TTC549 (cell line): Measurements from ENCODE around the gene BATF2.
"Not testable (repeated sequence)": the region's sequence is repeated elsewhere in the genome, so short reads cannot be mapped to it uniquely, and the experiment has no call there.

Experiments
- FAIRE-seq: peaks from 2 replicates; lab custom pipeline; 2012; peaks lifted over from hg19 to GRCh38; lab: Jason Lieb, UNC

Gene BATF2

DNA sequence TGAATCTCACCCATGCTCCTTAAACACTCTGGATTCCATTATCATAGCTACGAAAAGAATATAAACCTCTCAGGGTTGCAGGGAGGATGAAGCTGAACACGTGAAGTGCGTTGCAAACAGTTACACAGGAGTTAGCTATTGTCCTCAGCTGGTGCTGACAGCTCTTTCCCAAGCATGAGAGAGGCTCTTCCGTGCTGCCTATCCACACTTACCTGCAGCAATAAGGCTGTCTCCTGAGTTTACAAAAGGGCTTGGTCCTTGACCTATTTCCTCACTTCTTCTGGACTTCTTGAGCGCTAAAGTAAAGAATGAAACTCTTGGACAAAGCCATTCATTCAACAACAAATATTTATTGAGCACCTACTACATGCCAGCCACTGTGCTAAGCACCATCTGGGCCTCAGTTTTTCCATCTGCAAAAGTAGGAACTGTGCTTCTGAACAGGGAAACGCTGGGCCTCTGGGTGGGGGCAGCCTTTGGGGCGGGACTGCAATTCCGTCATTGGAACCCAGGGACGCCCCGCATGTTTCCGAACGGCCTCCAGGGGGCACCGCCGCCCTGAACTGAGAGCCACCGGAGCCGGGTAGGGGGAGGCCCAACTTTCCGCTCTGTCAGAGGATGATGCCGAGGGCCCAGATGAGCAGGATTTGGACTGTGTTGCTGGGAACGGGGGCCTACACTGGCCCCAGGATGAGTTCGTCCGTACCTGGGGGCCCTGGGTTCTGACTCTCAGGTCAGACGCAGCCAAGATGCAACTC, 16.5 kb upstream of the BATF2 start:
- FAIRE-seq, result no peak

DNA sequence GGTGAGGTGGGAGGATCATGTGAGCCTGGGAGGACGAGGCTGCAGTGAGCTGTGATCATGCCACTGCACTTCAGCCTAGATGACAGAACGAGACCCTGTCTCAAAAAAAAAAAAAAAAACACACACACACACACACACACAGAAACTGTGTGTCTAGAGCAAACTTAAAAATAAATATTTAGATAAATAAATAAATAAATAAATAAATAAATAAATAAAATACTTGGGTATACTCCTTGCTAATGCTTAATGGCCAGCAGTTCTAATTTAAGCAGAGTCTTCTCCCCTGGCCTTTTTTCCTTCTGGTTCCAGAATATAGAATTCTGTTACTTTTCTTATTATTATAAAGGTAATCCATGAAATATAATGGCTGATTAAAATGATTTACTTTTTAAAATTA, 12.1 kb upstream of the BATF2 start:
- no peak for FAIRE-seq

DNA sequence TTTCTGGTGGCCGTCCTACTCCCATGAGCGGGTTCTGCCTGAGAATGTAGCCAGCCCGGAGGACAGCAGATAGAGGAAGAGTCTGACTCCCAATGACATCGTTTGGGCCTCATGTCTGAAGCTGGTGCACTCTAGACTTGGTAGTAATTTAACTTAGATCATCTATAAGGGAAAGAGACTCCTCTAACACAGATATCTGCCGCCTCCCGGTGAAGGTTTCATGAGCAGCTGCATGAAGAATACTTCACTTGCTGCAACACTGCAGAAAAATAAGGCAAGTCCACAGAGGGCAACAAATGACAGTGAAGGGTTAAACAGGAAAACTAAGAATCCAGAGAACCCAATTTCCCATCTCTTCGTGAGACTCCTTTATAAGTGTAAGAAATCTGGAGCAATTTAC, 11.2 kb upstream of the BATF2 start:
- no peak for FAIRE-seq

DNA sequence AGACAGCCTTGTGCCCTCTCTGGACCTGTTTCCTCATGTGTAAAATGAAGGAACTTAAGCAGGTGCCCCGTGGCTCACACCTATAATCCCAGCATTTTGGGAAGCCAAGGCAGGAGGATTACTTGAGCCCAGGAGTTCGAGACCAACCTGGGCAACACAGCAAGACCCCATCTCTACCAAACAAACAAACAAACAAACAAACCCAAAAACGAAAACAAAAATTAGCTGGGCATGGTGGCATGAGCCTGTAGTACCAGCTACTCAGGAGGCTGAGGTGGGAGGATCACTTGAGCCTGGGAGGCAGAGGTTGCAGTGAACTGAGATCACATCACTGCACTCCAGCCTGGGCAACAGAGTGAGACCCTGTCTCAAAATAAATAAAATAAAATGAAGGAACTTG, 7.2 kb upstream of the BATF2 start:
- FAIRE-seq, result not testable (repeated sequence)

DNA sequence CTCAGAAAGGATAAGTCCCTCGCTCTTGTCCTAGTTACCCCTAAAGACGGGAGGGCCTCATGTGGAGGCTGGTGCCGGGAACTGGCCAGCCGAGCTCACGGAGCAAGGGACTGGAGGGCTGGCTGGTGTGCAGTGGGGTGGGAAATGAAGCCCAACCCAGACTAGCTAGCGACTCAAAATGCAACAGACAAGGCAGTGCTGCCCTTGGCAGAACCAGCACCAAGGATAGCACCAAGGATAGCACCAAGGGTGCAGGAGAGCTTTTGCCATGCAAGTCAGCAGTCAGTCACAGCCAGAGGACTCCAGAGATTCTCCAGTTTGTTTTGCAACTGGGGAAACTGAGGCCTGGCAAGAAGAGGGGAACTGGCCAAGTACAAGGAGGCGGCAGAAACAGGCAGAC, 6.5 kb upstream of the BATF2 start:
- no peak for FAIRE-seq

DNA sequence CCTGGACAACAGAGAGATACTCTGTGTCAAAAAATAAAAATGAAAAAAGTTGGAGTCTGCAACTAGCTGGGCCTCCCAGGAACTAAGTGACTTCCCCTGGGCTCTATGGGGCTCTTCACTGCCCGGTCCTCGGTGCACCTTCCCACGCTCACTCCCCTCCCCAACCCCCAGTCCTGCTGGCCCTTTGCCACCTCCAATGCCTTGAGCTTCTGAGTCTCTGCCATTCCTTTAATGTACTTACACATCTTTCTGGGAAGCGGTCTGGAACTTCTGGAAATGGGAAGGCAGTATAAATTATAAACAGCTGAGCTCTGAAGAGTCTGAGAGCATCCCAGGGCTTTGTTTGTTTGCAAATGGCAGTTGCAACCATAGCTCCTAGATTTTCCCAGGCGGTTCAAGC, 5.9 kb upstream of the BATF2 start:
- FAIRE-seq, result no peak

DNA sequence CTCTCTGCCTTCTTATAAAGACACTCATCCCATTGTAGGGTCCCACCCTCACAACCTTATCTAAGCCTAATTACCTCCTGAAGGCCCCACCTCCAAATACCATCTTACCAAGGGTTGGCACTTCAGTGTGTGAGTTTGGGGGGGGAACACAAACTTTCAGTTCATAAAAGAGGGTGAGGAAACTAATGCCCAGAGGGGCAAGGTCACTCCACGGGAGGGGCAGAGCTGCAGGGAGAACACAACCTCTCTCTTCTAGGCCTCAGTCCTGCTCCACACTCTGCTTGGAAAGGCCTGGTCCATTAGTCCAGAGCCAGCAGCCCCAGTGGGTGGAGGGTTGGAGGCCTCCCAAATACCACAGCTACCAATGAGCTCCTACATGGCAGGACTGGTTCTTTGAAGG, 2.7 kb upstream of the BATF2 start:
- FAIRE-seq, result no peak

DNA sequence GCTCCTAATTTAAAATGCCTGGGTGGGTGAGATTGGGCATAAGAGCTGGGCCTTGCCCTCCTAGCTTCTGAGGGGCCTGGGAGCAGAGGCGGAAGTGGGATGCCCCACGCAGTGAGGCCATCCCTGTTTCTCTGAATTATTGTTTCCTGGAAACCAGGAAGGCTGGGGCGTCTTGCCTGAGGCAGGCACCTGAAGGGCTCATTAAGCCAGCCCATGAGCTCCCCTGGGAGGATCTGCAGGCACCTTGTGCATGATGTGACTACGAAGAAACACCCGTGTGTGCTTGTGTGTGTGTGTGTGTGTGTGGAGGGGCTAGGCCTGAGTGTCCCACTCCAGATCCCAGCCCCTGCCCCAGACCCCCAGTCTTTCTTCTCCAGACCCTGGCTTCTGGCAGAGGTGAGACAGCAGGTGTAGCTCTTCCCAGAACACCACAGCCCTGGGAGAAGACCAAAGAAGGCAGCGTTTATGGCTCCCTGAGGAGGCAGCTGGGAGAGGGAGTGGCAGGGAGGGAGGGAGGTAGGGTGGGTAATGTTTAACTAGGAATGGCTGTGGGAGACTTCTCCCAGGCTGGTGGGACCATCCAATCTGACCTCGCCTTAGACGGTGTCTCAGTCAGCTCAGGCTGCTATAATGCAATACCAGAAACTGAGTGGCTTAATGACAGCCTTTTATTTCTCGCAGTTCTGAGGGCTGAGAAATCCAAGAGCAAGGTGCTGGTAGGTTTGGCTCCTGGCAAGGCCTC, 2.1 kb upstream of the BATF2 start:
- no peak for FAIRE-seq

DNA sequence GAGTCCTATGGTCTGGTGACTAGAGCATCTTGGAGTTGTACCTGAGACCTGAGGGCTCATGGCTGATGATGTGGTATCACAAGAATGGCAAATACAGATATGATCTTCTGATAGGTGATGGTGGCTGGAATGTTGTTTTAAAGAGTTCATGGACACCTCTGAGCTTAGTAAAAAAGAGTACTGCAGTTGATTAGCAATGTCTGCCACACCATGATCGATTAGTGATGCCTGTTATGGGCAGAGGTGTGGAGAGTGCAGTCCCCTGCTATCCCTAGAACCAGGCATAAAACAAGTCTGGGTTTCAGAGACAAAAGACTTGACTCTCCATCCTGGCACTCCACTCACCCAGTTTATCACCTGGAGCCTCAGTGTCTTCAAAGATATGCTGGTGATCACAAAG, 1.4 kb upstream of the BATF2 start:
- FAIRE-seq, result no peak

DNA sequence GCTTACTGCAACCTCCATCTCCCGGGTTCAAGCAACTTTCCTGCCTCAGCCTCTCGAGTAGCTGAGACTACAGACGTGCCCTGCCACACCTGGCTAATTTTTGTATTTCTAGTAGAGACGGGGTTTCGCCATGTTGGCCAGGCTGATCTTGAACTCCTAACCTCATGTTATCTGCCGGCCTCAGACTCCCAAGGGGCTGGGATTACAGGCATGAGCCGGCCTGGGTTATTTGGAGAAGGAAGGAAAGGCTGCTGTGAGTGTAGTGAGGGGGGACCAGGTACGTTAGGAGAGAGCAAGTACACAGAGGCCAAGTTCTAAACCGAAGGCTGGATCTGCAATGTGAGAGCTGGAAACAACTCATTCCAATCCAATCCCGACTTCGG, 453 bp downstream of the BATF2 start:
- FAIRE-seq, result no peak

DNA sequence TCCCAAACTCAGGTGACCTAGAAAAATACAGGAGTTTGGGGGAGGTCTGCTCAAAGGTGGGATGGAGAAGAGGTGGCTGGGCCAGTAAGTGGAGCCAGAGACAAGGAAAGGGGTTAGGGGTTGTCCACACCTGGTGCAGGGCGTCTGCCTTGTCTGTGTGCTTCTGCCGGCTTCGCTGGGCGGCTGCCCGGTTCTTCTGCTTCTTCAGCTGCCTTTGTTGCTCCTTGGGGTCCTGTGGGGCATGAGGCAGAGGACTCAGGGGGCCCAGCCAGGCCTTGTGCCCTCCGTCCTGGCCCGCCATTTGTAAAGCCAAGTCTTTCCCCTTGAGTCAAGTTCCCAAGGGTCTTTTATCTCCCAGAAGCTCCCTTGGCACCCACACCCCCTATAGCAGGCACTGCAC, 2.5 kb downstream of the BATF2 start:
- FAIRE-seq, result no peak

DNA sequence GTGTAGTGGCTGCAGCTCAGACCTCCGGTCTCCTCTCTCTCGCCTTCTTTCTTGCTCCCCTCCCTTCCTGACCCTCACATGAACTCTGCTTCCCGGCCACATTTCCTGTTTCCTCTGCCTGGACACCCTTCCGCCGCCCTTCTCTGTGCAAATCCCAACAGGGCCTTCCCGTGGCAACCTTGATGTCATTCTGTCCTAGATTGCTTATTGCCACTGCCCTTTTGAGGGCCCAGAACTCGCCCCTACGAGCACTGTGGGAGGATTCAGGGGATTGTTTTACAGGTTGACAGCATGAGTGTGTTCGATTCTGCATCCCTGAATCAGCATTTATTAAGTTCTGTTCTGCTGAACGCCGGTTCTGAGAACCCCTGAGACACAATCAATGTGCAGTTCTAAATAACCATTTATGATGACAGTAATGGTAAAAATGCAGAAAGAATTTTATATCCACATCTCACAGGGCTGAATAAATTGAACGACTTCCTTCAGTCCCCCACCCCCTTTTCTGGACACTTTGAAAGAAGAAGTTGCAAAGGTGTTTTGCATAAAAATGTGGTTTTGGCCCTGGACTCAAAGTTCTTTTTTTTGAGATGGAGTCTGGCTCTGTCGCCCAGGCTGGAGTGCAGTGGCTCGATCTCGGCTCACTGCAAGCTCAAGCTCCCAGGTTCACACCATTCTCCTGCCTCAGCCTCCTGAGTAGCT, 6.4 kb downstream of the BATF2 start:
- FAIRE-seq, result no peak

DNA sequence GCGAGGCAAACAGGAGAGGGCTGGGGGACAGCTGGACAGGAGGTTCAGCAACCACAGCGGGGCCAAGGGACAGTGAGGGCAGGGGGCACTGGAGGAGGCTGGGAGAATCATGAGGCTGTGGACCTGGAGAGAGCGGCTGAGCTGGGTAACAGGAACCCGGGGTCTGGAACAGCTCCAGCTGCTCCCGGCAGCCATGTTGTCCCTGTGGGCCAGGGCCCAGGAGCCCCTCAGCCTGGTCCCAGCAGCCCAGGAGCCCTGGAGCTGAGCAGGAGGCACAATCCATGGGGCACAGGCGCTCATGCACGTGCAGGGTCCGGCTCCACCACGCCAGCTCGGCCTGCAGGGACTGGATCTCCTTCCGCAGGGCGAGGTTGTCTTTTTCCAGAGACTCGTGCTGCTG, 7.4 kb downstream of the BATF2 start:
- no peak for FAIRE-seq

DNA sequence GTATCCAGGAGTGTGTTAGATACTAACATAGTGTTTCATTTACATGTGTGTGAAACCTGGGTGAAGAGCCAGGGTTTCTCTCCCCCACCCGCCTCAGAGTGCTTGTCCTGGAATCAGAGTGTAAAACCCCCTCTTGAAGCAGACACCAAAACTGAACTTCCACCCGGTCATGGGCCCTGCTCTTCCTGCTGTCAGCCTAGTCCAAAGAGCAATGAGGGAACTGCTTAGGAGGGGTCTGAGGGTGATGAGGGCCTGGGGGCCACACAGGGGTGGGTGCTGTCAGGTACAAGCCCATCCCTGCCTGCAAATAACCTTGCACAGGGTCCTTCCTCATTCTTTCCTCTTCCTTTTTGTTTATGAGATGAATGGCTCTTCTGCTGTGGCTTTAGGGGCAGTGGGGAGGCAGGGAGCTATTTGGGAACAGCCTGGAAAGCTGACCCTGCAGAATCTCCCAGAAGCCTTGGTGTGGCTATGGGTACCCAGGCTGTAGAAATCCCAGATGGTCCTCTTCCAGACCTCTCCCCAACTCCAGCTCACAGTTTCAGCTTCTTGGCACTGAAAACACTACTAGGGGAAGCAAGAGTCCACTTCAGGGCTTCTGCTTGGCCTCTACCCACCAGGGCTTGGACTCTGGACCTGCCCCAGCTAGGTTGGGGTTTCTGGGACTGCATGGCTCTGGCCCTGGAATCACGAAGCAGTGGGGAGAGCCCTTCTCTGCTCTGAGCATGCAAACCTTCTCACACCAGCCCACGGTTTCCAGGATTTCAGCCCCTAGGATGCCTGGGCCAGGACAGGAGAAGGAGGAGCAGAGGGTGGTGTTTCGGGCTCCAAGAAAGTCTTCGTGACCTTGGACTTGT, 8.5 kb downstream of the BATF2 start:
- FAIRE-seq, result no peak

DNA sequence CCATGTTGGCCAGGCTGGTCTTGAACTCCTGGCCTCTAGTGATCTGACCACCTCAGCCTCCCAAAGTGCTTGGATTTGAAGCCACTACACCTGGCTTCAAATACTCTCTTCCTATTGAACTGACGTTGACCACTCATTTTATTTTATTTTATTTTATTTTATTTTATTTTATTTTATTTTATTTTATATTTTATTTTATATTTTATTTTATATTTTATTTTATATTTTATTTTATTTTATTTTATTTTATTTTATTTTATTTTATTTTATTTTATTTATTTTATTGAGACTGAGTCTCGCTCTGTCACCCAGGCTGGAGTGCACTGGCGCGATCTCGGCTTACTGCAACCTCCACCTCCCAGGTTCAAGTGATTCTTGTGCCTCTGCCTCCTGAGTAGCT, 13.4 kb downstream of the BATF2 start:
- not testable (repeated sequence) for FAIRE-seq

DNA sequence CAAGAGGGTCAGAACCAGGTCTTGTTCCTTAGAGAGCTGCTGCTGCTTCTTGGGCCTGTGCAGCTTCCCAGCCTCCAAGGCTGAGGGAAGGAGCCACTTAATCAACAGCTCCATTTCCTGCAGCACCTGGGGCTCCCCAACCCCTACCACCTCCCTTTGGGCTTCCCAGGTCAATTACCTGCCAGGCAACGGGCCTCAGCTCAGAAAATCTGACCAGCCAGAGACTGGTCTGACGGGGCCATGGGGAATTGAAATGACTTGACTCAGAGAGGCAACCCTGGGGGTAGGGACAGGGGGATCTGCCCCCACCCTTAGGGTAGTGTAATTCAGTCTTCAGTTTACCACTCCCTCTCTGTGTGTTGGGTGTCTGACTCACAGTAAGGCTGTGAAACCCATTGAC, 20.1 kb downstream of the BATF2 start:
- FAIRE-seq, result no peak

DNA sequence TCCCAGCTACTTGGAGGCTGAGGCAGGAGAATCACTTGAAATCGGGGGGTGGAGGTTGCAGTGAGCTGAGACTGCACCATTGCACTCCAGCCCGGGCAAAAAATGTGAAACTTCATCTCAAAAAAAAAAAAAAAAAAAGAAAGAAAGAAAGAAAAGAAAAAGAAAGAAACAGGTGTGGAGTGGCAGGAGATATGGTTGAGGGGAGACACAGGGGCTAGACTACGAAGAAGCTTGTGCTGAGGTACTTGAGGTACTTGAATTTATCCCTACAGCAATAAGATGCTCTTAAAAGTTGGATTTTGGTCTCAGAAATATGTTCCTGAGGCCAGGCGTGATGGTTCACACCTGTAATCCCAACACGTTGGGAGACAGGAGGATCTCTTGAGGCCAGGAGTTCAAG, 22.6 kb downstream of the BATF2 start:
- no peak for FAIRE-seq

DNA sequence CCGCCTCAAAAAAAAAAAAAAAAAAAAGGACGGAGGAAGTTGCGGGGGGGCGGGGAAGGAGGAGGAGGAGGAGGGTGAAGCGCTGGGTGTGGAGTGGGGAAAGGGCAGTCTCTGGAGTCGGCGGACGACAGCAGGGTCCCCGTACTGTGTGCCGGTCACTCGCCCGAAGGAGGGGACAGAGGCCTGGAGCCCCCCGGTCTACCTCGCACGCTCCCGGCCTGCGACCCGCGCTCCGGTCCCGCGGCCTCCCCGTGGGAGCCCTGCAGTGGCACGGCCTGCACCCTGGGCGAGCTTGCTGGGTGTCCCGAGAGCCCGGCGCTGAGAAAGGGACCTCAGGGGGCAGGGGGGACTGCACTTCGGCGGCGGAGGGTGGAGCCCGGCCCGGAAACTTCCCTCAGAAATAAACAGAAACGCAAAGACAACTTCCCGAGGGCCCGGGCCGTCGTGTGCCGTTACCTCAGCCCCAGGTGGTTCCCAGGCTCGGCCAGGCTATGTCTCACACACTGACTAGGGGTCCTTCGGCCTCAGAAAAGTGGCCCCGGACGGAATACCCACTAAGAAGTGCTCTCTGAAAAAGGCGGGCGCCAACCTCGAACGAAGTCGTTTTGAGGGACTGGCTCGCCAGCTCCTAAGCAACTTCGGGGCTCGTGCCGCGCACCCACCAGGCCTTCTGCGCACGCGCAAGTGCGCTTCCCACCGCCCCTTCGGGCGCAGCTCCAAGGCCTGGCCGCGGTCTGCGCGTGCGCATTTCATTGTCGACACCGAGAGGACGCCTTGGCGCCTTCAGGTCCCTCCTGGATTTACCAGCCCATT, 25.1 kb downstream of the BATF2 start, which contains the start of gene MAJIN:
MAJIN (minus strand) TSS at position 688 of the 813 bp plus-strand sequence. CDS start 12,703 bp downstream, outside the sequence.
- no peak for FAIRE-seq

DNA sequence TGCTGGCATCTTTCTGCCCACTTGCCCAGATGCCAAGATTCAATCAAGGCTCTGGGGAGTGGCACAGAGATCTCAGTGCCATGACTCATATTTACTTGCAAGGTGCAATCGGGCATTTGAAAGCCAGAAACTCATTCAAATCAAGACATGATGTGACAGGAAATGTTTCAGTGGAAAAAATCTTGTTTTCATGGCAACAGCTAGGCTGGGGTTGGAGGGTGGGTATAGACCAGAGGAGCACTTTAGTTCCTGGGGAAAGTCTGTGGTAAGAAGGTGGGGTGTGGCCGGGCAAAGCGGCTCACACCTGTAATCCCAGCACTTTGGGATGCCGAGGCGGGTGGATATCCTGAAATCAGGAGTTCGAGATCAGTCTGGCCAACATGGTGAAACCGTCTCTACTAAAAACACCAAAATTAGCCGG, 26.0 kb downstream of the BATF2 start:
- FAIRE-seq, result no peak

DNA sequence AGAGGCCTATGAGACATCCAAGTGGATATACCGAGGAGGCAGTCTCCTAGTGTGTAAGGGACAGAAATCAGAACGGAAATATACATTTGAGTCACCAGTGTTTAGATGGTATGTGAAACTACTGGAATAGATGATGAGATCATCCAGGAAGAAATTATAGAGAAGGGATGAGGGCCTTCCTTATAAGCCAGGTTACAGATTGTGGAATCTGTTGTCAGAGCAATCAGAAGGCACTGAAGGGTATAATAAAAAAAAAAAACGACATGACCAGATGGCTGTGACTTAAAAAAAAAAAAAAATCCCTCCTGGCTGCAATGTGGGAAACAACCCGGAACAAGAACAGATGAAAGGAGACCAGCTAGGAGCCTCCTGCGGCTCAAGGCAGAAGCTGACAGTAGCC, 27.6 kb downstream of the BATF2 start:
- FAIRE-seq, result no peak

DNA sequence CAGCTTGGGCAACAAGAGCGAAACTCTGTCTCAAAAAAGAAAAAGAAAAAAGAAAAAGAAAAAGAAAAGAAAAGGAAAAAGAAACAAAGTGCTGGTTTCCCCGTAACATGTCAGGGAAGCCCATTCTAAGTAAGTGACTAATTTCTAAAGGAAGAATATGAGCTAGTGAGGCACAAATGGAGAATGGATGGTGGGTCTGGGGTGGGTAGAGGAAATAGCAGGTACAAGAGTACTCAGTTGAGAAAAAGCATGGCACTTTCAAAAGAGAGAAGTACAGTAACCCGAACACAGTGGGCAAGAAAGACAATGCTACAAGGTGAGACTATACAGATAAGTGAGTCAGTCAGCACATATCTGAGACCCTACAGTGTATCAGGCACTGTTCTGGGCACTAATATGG, 29.4 kb downstream of the BATF2 start:
- no peak for FAIRE-seq
